ENCODE results near the gene CREB5. TPM values are rescaled to one million over a fixed set of nuclear protein-coding genes. Genes with fewer than 3 reads are reported as not detected.
A peak's percentile ranks its signal among the peaks of the same experiment; 100 is the strongest.

Gene CREB5
- total RNA-seq, result 10 to 100 TPM in 1 of 6 donors, 1 to 10 TPM in 5; 2.9 to 11.5 (median 3.6) TPM
- 1 to 10 TPM; 2.5 to 8.4 TPM for polyA plus RNA-seq

- no peak for TF ChIP-seq CTCF (IDR thresholded peaks at IDR 0.05)
- WGBS, 2 donors, result 46 to 51% methylated on average over 8 of the region's 8 CpGs
- no peak for DNase-seq
- H3K27ac ChIP-seq, result no peak within 1 kb of the TSS
- peaks cover 0 to 22% (median 7%) of the 10 kb centered on the region in 4 donors for H3K27me3 ChIP-seq
- no peaks in the 10 kb centered on the region for H3K36me3 ChIP-seq
- peaks cover 0 to 13% (median 7%) of the 10 kb centered on the region in 3 donors for H3K4me1 ChIP-seq
- no peaks in the 10 kb centered on the region for H3K9me3 ChIP-seq
- no peak for ATAC-seq
- intact Hi-C loops (cut with DNase I), result no loop called here
- H3K4me3 ChIP-seq, result no peak within 1 kb of the TSS
- FAIRE-seq, result no peak
Observed at GRCh38 chr7:28411876-28412662, at the start of gene CREB5. CREB5 (plus strand) TSS chr7:28412518; CDS start chr7:28412915, 397 bp downstream.

- DNase-seq, result no peak
- Histone ChIP-seq H3K27ac (no peak overlapping the region), H3K4me1 (no peaks in the 10 kb centered on the region), H3K9me3 (no peaks in the 10 kb centered on the region), H3K27me3 (no peaks in the 10 kb centered on the region), H3K36me3 (no peaks in the 10 kb centered on the region), H3K4me3 (no peak overlapping the region)
- intact Hi-C loops (cut with DNase I), result no loop called here
- no peak for TF ChIP-seq CTCF (IDR thresholded peaks at IDR 0.05)
- no peak for ATAC-seq
- no peak for FAIRE-seq
Observed at GRCh38 chr7:28362812-28363211, 49.5 kb upstream of the CREB5 start.

GRCh38 chr7:28364082-28364481, 48.2 kb upstream of the CREB5 start:
- FAIRE-seq (no peak), ATAC-seq (no peak), DNase-seq (no peak)
- intact Hi-C loops (cut with DNase I), result no loop called here
- H3K9me3 ChIP-seq, result no peaks in the 10 kb centered on the region
- 57 to 64% methylated on average over 3 of the region's 3 CpGs for WGBS, 2 donors
- no peak overlapping the region for H3K4me3 ChIP-seq
- no peaks in the 10 kb centered on the region for H3K27me3 ChIP-seq
- no peaks in the 10 kb centered on the region for H3K36me3 ChIP-seq
- no peaks in the 10 kb centered on the region for H3K4me1 ChIP-seq
- H3K27ac ChIP-seq, result no peak overlapping the region
- TF ChIP-seq CTCF (IDR thresholded peaks at IDR 0.05), result peak in 1 of 4 donors; percentile 12

- no peaks in the 10 kb centered on the region for H3K27me3 ChIP-seq
- FAIRE-seq (no peak), ATAC-seq (no peak), DNase-seq (no peak)
- 71 to 79% methylated on average over 4 of the region's 4 CpGs for WGBS, 2 donors
- H3K9me3 ChIP-seq, result no peaks in the 10 kb centered on the region
- TF ChIP-seq CTCF (IDR thresholded peaks at IDR 0.05), result no peak
- H3K27ac ChIP-seq, result no peak overlapping the region
- H3K36me3 ChIP-seq, result no peaks in the 10 kb centered on the region
- no peak overlapping the region for H3K4me3 ChIP-seq
- intact Hi-C loops (cut with DNase I), result no loop called here
- no peaks in the 10 kb centered on the region for H3K4me1 ChIP-seq
Observed at GRCh38 chr7:28369523-28369922, 42.8 kb upstream of the CREB5 start.

GRCh38 chr7:28371846-28372245, 40.5 kb upstream of the CREB5 start:
- Histone ChIP-seq H3K36me3 (no peaks in the 10 kb centered on the region), H3K9me3 (no peaks in the 10 kb centered on the region), H3K4me1 (no peaks in the 10 kb centered on the region), H3K27me3 (no peaks in the 10 kb centered on the region), H3K4me3 (no peak overlapping the region), H3K27ac (no peak overlapping the region)
- intact Hi-C loops (cut with DNase I), result loop anchor here in 1 of 3 donors (10.0 kb wide), 1 partner anchor 493 kb away; no protein-coding TSS in a partner anchor
- WGBS, 2 donors, result 51 to 67% methylated on average over 7 of the region's 7 CpGs
- DNase-seq (no peak), ATAC-seq (no peak), FAIRE-seq (no peak)
- TF ChIP-seq CTCF (IDR thresholded peaks at IDR 0.05), result no peak

All from pancreas (tissue), 10 donors.